Stimulated activated CD8-positive, alpha-beta memory T cell treated with anti-CD3 and anti-CD28 coated beads, Interleukin-4, amount 100 ng/mL, for 1 hour (primary cell): ENCODE results near the gene MACROD2.
"Not testable (repeated sequence)": the region's sequence is repeated elsewhere in the genome, so short reads cannot be mapped to it uniquely, and the experiment has no call there.

ENCODE experiments used
- DNase-seq, 2 donors: peaks; one replicate each; pipeline ENCODE4 v3.0.0-alpha.2; 2020; ENCODE audit warnings: low read depth in 2 of 2, low spot score in 1 of 2

MACROD2 gene

GRCh38 chr20:14189794-14190402 lies 194.6 kb downstream of the MACROD2 start:
- DNase-seq = no peak

DNA sequence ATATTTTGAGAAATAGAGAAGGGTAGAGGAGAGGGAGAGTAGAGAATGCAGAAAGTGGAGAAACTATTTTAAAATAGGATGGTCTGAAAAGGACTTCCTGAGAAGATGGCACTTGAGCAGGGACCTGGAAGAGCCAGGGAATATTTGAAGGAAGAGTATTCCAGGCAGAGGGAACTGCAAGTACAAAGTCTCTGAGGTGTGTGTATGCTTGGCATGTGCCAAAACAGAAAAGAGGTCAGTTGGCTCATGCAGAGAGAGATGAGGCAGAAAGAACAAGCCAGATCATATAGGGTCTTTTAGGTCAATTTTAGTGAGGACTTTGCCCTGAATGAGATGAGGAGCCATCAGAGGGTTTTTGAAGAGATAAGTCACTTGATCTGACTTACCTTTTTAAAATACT lies 196.2 kb downstream of the MACROD2 start:
- DNase-seq = no peak

DNA sequence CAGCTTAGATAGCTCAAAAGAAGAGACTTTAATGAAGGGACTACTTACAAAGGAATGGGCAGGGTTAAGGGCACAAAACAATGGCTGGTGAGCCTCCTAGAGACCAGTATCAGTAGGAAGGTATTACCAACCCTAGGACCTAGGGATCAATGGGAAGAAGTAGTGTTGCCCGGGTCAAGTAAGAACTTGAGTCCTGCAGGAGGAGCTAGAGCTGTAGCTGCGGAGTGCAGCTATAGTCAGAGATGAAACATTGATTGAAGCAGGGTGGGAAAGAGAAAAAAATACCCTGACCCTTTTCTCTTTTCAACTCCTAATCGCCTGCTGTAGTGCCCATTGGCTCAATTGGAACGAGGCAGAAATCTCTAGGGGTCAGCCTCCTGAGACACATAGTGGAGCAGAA lies 198.1 kb downstream of the MACROD2 start:
- DNase-seq = no peak

- no peak for DNase-seq
Observed at GRCh38 chr20:14193885-14194284, 198.6 kb downstream of the MACROD2 start.

DNA sequence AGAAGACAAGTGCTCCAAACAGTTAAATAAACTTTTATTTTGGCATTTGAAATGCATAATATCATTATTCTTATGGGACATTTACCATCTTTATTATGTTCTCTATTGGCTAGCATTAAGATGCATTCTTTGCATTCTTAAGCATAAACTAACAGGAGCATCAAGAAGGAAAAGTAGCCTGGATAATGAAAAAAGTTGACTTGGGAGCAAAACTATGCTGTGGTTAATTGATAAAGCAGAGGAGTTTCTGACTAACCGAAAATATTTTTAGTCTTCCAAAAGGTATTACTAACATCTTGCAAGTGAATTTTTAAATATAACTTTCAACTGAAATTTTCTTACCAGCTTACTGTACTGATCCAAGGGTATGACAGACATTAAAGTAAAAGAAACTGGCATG lies 201.8 kb downstream of the MACROD2 start:
- no peak for DNase-seq

GRCh38 chr20:14198416-14198815 lies 203.1 kb downstream of the MACROD2 start:
- no peak for DNase-seq

- no peak for DNase-seq
Observed at GRCh38 chr20:14199111-14199510, 203.8 kb downstream of the MACROD2 start.

DNA sequence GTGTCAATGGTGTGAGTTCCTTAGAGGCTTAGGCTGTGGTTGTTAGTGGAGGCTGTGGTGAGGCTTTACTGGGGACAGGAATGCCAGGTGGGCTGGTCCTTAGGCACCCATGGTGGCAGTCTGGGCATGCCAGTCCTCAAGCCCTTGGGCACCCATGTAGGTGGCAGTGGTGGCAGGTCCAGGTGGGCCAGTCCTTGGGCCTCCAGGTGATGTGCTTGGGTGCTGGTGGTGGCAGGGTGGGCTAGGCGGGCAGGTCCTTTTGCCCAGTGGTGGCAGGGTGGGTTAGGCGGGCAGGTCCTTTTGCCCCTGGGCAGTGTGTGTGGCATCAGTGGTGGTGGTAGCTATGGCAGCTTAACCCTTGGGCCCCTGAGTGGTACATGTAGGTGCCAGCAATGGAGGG lies 208.3 kb downstream of the MACROD2 start:
- DNase-seq = no peak

DNA sequence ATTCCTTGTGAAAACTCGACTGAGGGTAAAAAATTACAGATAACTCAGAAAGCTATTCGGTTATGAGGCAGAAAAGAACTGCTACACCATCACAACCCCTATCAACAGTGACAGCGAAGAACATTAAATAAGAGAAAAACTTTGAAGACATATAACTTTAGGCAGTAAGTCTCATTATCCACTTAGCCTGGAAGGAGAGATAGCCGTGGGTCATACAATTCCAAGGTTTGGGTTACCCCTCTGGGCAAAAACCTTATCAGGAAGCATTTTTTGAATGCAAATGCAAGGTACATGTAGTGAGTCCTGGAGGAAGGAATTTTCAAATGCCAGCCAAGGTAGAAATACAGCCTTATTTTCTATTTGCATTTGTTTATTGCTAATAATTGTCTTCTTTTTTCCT lies 212.3 kb downstream of the MACROD2 start:
- no peak for DNase-seq

- no peak for DNase-seq
Observed at GRCh38 chr20:14208956-14209355, 213.6 kb downstream of the MACROD2 start.

DNA sequence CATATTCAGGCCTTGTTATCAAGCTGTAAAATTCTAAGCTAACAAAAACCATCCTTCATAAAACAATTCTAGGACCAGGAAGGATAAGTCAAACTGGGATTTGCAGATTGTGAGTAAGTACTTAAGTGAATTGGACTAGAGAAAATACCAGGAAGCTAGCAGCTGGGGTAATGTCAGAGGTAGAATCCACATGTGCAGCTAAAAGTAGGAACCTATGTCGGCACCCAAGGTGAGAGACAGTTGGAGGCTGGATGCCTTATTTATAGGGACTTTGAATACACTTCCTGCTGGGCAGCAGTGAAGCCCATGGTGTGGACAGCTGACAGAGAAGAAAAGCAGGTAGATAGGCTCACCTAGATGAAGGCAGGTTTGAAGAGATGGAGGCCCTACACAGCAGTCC lies 214.8 kb downstream of the MACROD2 start:
- no peak for DNase-seq

DNA sequence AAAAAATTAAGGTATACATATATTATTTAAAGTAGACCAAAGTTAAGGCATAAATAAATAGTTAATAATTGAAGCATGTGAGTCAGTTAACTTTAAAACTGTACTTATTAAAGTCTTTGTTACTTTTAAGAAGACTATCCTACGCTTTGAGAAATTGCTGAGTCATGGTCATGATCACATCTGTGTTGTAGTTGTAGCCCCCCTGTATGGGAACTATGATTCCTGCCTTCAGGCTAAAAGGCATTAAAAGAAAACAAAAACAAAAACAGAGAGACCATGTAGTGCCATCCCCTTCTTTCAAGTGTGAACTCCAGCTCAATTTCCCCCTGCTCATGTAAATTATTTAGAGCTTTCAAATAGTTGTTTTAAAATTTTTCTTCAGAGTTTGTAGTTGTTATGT lies 218.7 kb downstream of the MACROD2 start:
- no peak for DNase-seq

GRCh38 chr20:14215880-14216279 lies 220.6 kb downstream of the MACROD2 start:
- not testable (repeated sequence) for DNase-seq

GRCh38 chr20:14219801-14220461 lies 224.6 kb downstream of the MACROD2 start:
- no peak for DNase-seq

- no peak for DNase-seq
Observed at GRCh38 chr20:14220986-14221385, 225.7 kb downstream of the MACROD2 start.

GRCh38 chr20:14223806-14224205 lies 228.5 kb downstream of the MACROD2 start:
- DNase-seq = no peak

GRCh38 chr20:14226051-14227049 lies 231.0 kb downstream of the MACROD2 start:
- DNase-seq = not testable (repeated sequence)

GRCh38 chr20:14232650-14233049 lies 237.3 kb downstream of the MACROD2 start:
- DNase-seq = no peak

DNA sequence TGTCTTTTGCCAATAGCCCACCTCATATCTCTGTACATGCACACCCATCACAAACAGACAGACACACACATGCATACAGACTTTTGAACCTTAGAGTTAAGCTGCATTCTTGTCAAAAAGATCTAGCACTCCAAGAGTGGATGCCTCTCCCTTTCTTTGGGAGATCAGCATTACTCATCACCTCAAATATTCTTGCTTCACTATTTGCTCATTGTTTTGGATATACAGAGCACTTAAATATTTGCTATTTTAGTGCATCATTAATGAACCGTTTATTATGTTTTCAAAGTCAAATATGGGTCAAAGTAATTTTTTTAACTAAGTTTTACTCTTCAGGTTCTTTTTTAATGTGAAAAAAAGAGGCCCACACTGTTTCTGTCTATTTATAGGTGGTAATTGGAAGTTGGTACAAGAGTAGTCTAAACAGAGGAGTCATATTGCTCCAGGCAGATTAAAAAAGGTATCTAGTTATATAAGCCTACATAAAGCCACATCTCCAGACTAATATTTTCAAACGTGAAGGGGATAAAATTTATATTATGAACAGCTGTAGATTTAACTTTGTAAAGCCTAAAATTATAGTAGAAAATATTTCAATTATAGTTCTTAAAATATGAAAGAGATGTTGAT lies 239.5 kb downstream of the MACROD2 start:
- no peak for DNase-seq

DNA sequence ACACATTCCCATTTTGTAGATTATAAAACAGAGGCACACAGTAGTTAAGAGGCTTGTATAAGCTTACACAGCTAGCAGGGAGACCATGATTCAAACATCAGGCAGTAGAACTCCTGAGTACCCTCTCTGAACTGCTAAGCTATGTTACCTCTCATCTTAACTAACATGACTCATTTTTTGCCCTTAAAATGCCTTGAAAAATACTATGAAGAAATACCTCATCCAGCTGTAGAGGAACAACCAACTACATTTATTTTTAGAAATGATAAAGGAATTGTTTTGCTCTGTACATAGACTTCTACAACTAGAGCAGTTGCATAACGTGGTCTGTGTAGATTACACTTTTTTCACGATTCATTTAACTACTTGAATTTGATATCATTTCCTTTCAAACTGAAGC lies 240.0 kb downstream of the MACROD2 start:
- no peak for DNase-seq

GRCh38 chr20:14245368-14245970 lies 250.2 kb downstream of the MACROD2 start:
- no peak for DNase-seq
